Keratinocyte (primary cell): ENCODE measurements around the gene TWF2.

Experiments used
- CTCF ChIP-seq, 3 experiments: IDR thresholded peaks in 1 of 3; conservative IDR thresholded peaks in 1 of 3; optimal IDR thresholded peaks in 1 of 3; 2 replicates in 2 of 3; 3 replicates in 1 of 3; pipeline versions ENCODE3 to v1.5.1; 2011; ENCODE audit warnings: low read length in 3 of 3, mild to moderate bottlenecking in 3 of 3, moderate library complexity in 2 of 3, control low read depth in 1 of 3, inconsistent platforms in 1 of 3; ENCODE audit not compliant: insufficient read depth in 2 of 3; ENCODE audit errors: extremely low read depth in 1 of 3
- EZH2 ChIP-seq: IDR thresholded peaks from one replicate; pipeline ENCODE4 v1.6.1; 2012; ENCODE audit warnings: inconsistent platforms, mild to moderate bottlenecking, low read length, moderate library complexity

DNA sequence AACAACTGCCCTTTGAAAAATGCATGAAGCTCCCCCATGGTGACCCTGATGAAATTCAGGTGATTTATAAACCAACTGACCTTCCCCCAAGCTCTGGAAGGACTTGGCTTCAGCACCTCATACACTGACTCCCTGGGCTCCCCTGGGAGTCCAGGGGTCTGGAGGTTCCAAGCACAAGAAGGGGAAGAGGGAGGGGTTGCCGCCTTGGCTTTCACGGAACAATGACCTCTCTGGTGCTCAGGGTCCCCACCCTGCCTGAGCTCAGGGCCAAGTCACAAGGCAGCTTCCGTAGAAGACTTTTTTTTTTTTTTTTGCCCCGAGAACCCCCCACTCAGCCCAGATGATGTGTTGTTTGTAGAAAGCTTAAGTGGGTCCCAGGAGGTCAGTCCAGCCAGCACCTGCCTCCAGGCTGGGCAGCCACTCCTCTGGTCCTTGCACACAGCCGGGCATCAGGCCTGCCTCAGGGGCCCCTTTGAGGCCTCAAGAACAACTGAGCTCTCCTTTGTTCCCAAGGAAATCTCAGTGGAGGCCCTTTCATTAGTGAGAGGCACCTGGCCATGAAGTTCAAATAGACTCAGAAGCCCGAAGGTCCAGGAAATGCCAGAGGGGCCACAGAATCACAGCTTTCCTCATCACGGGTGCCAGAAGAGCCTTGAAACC, 55.0 kb downstream of the TWF2 start:
- TF ChIP-seq CTCF (optimal IDR thresholded peaks at IDR 0.05 in 1 of 3, IDR thresholded peaks at IDR 0.05 in 1 of 3, conservative IDR thresholded peaks at IDR 0.05 in 1 of 3; ENCODE audit: extremely low read depth in 1 of 3, insufficient read depth in 2 of 3, low read length in 3 of 3): no peak
- TF ChIP-seq EZH2: no peak
